HG02798 (cell line): ENCODE measurements around the gene RIT1.
A peak's percentile ranks its signal among the peaks of the same experiment; 100 is the strongest.

Experiments used
- ATAC-seq: cut with Tn5 transposase; IDR thresholded peaks from one replicate; pipeline ENCODE4 v1.9.1; 2021; ENCODE audit warnings: mild to moderate bottlenecking; ENCODE audit not compliant: unreplicated experiment, poor library complexity

The RIT1 gene

GRCh38 chr1:155859881-155860871 is 51.0 kb downstream of the RIT1 start:
- ATAC-seq: peak; percentile 15

GRCh38 chr1:155859234-155859829 is 51.8 kb downstream of the RIT1 start, which contains the start of gene SYT11:
Gene SYT11, plus strand, starts transcription at chr1:155859567. Its CDS starts 195 bp downstream, at chr1:155859762.
- ATAC-seq: peak; percentile 78

- ATAC-seq: peak; percentile 1
Measured at GRCh38 chr1:155858800-155859233, 52.3 kb downstream of the RIT1 start.

- ATAC-seq: peak; percentile 69
Measured at GRCh38 chr1:155856975-155857930, 53.9 kb downstream of the RIT1 start, which contains the start of gene GON4L. Gene GON4L, minus strand, starts transcription at chr1:155857214. Its CDS starts 3,434 bp downstream, at chr1:155853780.

- no peak for ATAC-seq
Measured at GRCh38 chr1:155856257-155856974, 54.7 kb downstream of the RIT1 start.

GRCh38 chr1:155850345-155850744 is 60.8 kb downstream of the RIT1 start:
- ATAC-seq: no peak

- no peak for ATAC-seq
Measured at GRCh38 chr1:155847823-155848529, 63.2 kb downstream of the RIT1 start.
